Astrocyte (in vitro differentiated cells and primary cell): ENCODE results near the gene COQ9. TPM values are rescaled to one million over a fixed set of nuclear protein-coding genes. Genes with fewer than 3 reads are reported as not detected.

ENCODE experiments used
- DNase-seq: peaks from one replicate; pipeline ENCODE4 v3.0.0-alpha.2; 2010; ENCODE audit warnings: low read depth
- FAIRE-seq: peaks from 2 replicates; lab custom pipeline; 2011; peaks lifted over from hg19 to GRCh38; lab: Jason Lieb, UNC
- H2AFZ ChIP-seq: 2 replicates; pipeline ENCODE4 v1.6.0; 2012; ENCODE audit warnings: low read depth, low read length, inconsistent platforms
- H3K27ac ChIP-seq: 2 replicates; pipeline ENCODE4 v1.5.1; 2011; ENCODE audit warnings: low read depth, low read length, inconsistent platforms
- H3K27me3 ChIP-seq: 2 replicates; pipeline ENCODE4 v1.6.0; 2011; ENCODE audit warnings: low read length, inconsistent platforms; ENCODE audit not compliant: insufficient read depth
- H3K36me3 ChIP-seq: 2 replicates; pipeline ENCODE4 v1.5.1; 2011; ENCODE audit warnings: low read length, inconsistent platforms; ENCODE audit not compliant: insufficient read depth
- H3K4me1 ChIP-seq: 2 replicates; pipeline ENCODE4 v1.5.1; 2011; ENCODE audit warnings: low read length, inconsistent platforms; ENCODE audit not compliant: insufficient read depth
- H3K4me2 ChIP-seq: 2 replicates; pipeline ENCODE4 v1.6.0; 2012; ENCODE audit warnings: low read length, inconsistent platforms
- H3K4me3 ChIP-seq: 2 replicates; pipeline ENCODE4 v1.5.1; 2011; ENCODE audit warnings: low read depth, mild to moderate bottlenecking, low read length, inconsistent platforms; ENCODE audit not compliant: insufficient read depth
- H3K79me2 ChIP-seq: 2 replicates; pipeline ENCODE4 v1.6.0; 2012; ENCODE audit warnings: mild to moderate bottlenecking, low read length, inconsistent platforms; ENCODE audit not compliant: insufficient read depth
- H3K9ac ChIP-seq: 2 replicates; pipeline ENCODE4 v1.6.0; 2012; ENCODE audit warnings: mild to moderate bottlenecking, low read length, inconsistent platforms
- H3K9me3 ChIP-seq: 2 replicates; pipeline ENCODE4 v1.5.1; 2012; ENCODE audit warnings: low read depth, mild to moderate bottlenecking, low read length, inconsistent platforms; ENCODE audit not compliant: insufficient read depth
- H4K20me1 ChIP-seq: 2 replicates; pipeline ENCODE4 v1.6.0; 2012; ENCODE audit warnings: low read length, inconsistent platforms; ENCODE audit not compliant: insufficient read depth
- H3K27ac Mint-ChIP-seq: one replicate; pipeline ENCODE4 v1.8.0; 2021; ENCODE audit warnings: mild to moderate bottlenecking, mixed read lengths; ENCODE audit not compliant: unreplicated experiment
- H3K27me3 Mint-ChIP-seq: one replicate; pipeline ENCODE4 v1.8.0; 2021; ENCODE audit warnings: low read depth, mixed read lengths; ENCODE audit not compliant: unreplicated experiment
- H3K36me3 Mint-ChIP-seq: one replicate; pipeline ENCODE4 v1.8.0; 2021; ENCODE audit warnings: low read depth, mixed read lengths; ENCODE audit not compliant: unreplicated experiment
- H3K4me1 Mint-ChIP-seq: one replicate; pipeline ENCODE4 v1.8.0; 2021; ENCODE audit warnings: low read depth, mixed read lengths; ENCODE audit not compliant: unreplicated experiment
- H3K4me3 Mint-ChIP-seq: one replicate; pipeline ENCODE4 v1.8.0; 2021; ENCODE audit warnings: mild to moderate bottlenecking, moderate library complexity, mixed read lengths; ENCODE audit not compliant: unreplicated experiment
- H3K9me3 Mint-ChIP-seq: one replicate; pipeline ENCODE4 v1.8.0; 2021; ENCODE audit warnings: mild to moderate bottlenecking, mixed read lengths; ENCODE audit not compliant: unreplicated experiment
- EZH2 ChIP-seq: IDR thresholded peaks from 2 replicates; pipeline ENCODE4 v1.6.1; 2012; ENCODE audit warnings: mild to moderate bottlenecking, low read length, inconsistent platforms; ENCODE audit not compliant: insufficient read depth
- total RNA-seq: library from RNA; stranded (reverse); gene quantifications from 2 replicates; pipeline ENCODE4 v1.2.1, GENCODE V29; 2021
- TF ChIP-seq, protein P1 (sequence below): IDR thresholded peaks from 2 replicates; pipeline ENCODE4 v1.5.1; 2011; ENCODE audit warnings: low read depth, mild to moderate bottlenecking, inconsistent platforms, low read length, moderate library complexity; ENCODE audit not compliant: insufficient read depth

COQ9 gene
- total RNA-seq, 1 donor from 2014 or later: 29.1 TPM

DNA sequence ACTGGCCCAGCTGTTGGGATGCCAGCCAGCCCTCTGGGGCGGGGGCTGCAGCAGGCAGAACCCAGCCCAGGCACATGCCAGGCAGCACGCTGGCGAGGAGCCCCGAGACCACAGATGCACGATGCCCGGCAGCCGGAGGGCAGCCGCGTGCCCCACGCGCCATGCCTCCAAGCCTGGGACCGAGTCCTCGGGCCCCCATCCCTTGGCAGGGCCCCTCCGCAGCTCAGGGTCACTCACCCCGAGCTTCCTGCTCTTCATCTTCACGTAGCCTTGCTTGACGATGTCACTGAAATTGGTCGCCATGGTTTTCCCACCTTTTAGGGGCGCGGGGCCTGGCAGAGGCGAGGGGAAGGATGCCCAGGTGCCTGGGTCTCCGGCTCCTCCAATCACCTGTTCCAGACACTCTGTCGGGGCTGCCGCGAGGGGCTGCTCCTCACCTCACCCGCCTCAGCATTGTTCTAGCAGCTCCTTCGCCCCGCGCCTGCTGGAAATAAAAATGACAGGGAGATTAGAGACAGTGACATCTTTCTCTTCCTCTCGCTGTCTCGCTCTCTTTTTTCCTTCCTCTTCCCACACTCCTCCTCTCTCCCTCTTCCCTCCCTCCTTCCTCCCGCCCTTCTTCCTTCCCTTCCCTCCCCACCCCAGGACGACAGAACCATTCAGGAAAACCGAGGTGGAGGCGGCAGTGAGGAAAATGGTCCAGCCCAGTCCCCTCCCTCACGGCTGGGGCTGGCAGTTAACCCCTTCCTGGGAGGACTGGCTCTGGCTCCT lies 32.1 kb downstream of the COQ9 start:
- TF ChIP-seq, protein P1, sequence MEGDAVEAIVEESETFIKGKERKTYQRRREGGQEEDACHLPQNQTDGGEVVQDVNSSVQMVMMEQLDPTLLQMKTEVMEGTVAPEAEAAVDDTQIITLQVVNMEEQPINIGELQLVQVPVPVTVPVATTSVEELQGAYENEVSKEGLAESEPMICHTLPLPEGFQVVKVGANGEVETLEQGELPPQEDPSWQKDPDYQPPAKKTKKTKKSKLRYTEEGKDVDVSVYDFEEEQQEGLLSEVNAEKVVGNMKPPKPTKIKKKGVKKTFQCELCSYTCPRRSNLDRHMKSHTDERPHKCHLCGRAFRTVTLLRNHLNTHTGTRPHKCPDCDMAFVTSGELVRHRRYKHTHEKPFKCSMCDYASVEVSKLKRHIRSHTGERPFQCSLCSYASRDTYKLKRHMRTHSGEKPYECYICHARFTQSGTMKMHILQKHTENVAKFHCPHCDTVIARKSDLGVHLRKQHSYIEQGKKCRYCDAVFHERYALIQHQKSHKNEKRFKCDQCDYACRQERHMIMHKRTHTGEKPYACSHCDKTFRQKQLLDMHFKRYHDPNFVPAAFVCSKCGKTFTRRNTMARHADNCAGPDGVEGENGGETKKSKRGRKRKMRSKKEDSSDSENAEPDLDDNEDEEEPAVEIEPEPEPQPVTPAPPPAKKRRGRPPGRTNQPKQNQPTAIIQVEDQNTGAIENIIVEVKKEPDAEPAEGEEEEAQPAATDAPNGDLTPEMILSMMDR: no peak
- TF ChIP-seq EZH2: no peak
- DNase-seq (peak; percentile 54), FAIRE-seq (no peak)
- Histone ChIP-seq H3K9me3 (no peaks in the 10 kb centered on the region), H3K36me3 (no peaks in the 10 kb centered on the region), H3K4me1 (peaks cover 20% of the 10 kb centered on the region), H3K79me2 (no peaks in the 10 kb centered on the region), H3K4me3 (peak overlapping the region; percentile 68), H4K20me1 (peaks cover 25% of the 10 kb centered on the region), H3K9ac (peak overlapping the region; percentile 72), H3K4me2 (peak overlapping the region; percentile 94), H2AFZ (peak overlapping the region; percentile 53), H3K27me3 (no peaks in the 10 kb centered on the region), H3K27ac (no peak overlapping the region)
- Mint-ChIP-seq H3K36me3 (peaks cover 2% of the 10 kb centered on the region), H3K27ac (no peak overlapping the region), H3K4me1 (peaks cover 9% of the 10 kb centered on the region), H3K27me3 (no peaks in the 10 kb centered on the region), H3K4me3 (peak overlapping the region; percentile 81), H3K9me3 (no peaks in the 10 kb centered on the region)

DNA sequence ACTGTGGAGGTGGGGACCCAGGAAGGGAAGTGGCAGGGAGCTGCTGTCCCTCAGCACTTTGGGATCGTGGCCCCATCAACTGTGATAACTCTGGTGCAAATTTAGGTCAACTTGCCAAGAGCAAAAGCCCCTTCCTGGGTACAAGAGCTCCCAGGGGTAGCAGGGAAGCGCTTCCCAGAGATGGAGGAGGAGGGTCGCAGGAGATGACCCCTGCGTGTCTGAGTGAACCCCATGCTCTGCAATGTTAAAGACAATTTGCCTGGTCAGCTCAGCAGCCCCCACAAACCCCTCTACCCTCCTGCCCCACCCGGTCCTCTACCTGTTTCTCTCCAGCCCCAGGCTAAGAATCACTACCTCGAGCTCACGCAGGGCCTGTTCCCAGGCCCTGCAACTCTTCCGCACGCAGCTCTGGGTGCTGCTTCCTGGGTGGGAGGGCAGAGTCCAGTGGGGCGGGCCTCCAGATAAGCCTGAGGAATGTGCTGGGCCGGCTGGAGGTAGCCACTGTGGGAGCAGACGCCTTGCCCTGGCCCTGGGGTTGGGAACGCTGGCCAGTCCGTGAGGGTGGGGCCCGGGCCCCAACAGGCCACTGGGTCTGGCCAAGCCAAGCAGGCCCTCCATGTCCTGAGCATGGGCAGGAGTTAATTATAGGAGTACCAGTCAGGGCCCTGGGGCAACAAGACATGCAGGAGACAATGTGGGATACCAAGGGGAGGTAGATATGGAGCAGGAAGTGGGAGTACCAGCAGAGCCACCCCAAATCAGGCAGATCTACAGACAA lies 32.9 kb downstream of the COQ9 start:
- H3K4me3 ChIP-seq: peak overlapping the region; percentile 68
- Mint-ChIP-seq H3K36me3 (peaks cover 2% of the 10 kb centered on the region), H3K4me1 (peaks cover 9% of the 10 kb centered on the region), H3K27ac (no peak overlapping the region), H3K4me3 (peak overlapping the region; percentile 81), H3K9me3 (no peaks in the 10 kb centered on the region), H3K27me3 (no peaks in the 10 kb centered on the region)
- H3K9ac ChIP-seq: peak overlapping the region; percentile 72
- peak overlapping the region; percentile 53 for H2AFZ ChIP-seq
- no peaks in the 10 kb centered on the region for H3K27me3 ChIP-seq
- H3K4me1 ChIP-seq: peaks cover 20% of the 10 kb centered on the region
- H3K9me3 ChIP-seq: no peaks in the 10 kb centered on the region
- no peak for TF ChIP-seq EZH2
- TF ChIP-seq, protein P1: no peak
- FAIRE-seq (no peak), DNase-seq (peak; percentile 44)
- peak overlapping the region; percentile 94 for H3K4me2 ChIP-seq
- no peak overlapping the region for H3K27ac ChIP-seq
- no peaks in the 10 kb centered on the region for H3K79me2 ChIP-seq
- H3K36me3 ChIP-seq: no peaks in the 10 kb centered on the region
- H4K20me1 ChIP-seq: peaks cover 31% of the 10 kb centered on the region
